Testis (tissue), 2 donors: ENCODE measurements around the gene ANKS1B.

ENCODE experiments used
- CTCF ChIP-seq, 3 experiments: fragments of 450-650 bp in 2 of 3; fragments of 200-600 bp in 1 of 3; sonication (generic) in 1 of 3; IDR thresholded peaks; one replicate each; pipeline ENCODE4 v1.5.1; 2016 to 2019; ENCODE audit warnings: antibody characterized with exemption in 3 of 3, mild to moderate bottlenecking in 2 of 3, moderate library complexity in 1 of 3
- POLR2A ChIP-seq: fragments of 450-650 bp; IDR thresholded peaks from one replicate; pipeline ENCODE4 v1.6.1; 2017; ENCODE audit warnings: antibody characterized with exemption, mild to moderate bottlenecking, moderate library complexity

- TF ChIP-seq CTCF (IDR thresholded peaks at IDR 0.05) (no peak), POLR2A (no peak)
Observed at GRCh38 chr12:99627459-99627858, 357.3 kb downstream of the ANKS1B start.
